GM19099 (cell line): ENCODE measurements around the gene KANSL3.

Source experiments
- POLR2A ChIP-seq: IDR thresholded peaks from 3 replicates; pipeline ENCODE4 v1.6.1; 2011; ENCODE audit warnings: low read depth; ENCODE audit not compliant: insufficient read length; ENCODE audit errors: extremely low read depth

The KANSL3 gene

GRCh38 chr2:96547203-96547641 lies 90.9 kb downstream of the KANSL3 start:
- no peak for TF ChIP-seq POLR2A

GRCh38 chr2:96546797-96547196 lies 91.3 kb downstream of the KANSL3 start:
- no peak for TF ChIP-seq POLR2A

- no peak for TF ChIP-seq POLR2A
Measured at GRCh38 chr2:96546321-96546720, 91.8 kb downstream of the KANSL3 start.
